Endothelial cell of hepatic sinusoid (primary cell): Measurements from ENCODE around the gene RBMS1.
"Not testable (repeated sequence)": the region's sequence is repeated elsewhere in the genome, so short reads cannot be mapped to it uniquely, and the experiment has no call there.

ENCODE experiments used
- in situ Hi-C: cut with HindIII; loops from 2 replicates; pipeline ENCODE4 v1.10.0; 2017; ENCODE audit warnings: low sequenced_read_pairs

Gene RBMS1

GRCh38 chr2:160442603-160443002 lies 51.0 kb downstream of the RBMS1 start:
- in situ Hi-C loops, result no loop called here

- in situ Hi-C loops, result no loop called here
These were observed 52.7 kb downstream of the RBMS1 start for GRCh38 chr2:160440888-160441287.

- in situ Hi-C loops, result not testable (repeated sequence)
These were observed 54.6 kb downstream of the RBMS1 start for GRCh38 chr2:160439038-160439437.

GRCh38 chr2:160437273-160437672 lies 56.3 kb downstream of the RBMS1 start:
- in situ Hi-C loops, result no loop called here

- in situ Hi-C loops, result loop anchor here (5.0 kb wide), 1 partner anchor 43 kb away; no protein-coding TSS in a partner anchor
These were observed 59.2 kb downstream of the RBMS1 start for GRCh38 chr2:160434254-160434948.

GRCh38 chr2:160433466-160434140 lies 60.0 kb downstream of the RBMS1 start:
- in situ Hi-C loops, result loop anchor here (5.0 kb wide), 1 partner anchor 44 kb away; no protein-coding TSS in a partner anchor

- in situ Hi-C loops, result loop anchor here (5.0 kb wide), 1 partner anchor 45 kb away; no protein-coding TSS in a partner anchor
These were observed 61.0 kb downstream of the RBMS1 start for GRCh38 chr2:160432633-160433032.

- in situ Hi-C loops, result loop anchor here (5.0 kb wide), 1 partner anchor 46 kb away; no protein-coding TSS in a partner anchor
These were observed 62.2 kb downstream of the RBMS1 start for GRCh38 chr2:160431441-160431840.

- in situ Hi-C loops, result loop anchor here (5.0 kb wide), 1 partner anchor 47 kb away; no protein-coding TSS in a partner anchor
These were observed 63.6 kb downstream of the RBMS1 start for GRCh38 chr2:160430001-160430344.

- in situ Hi-C loops, result no loop called here
These were observed 64.2 kb downstream of the RBMS1 start for GRCh38 chr2:160429248-160430000.

GRCh38 chr2:160428405-160428763 lies 65.2 kb downstream of the RBMS1 start:
- in situ Hi-C loops, result no loop called here

GRCh38 chr2:160427629-160428404 lies 65.8 kb downstream of the RBMS1 start:
- in situ Hi-C loops, result no loop called here

- in situ Hi-C loops, result no loop called here
These were observed 67.0 kb downstream of the RBMS1 start for GRCh38 chr2:160426604-160427003.

- in situ Hi-C loops, result no loop called here
These were observed 68.0 kb downstream of the RBMS1 start for GRCh38 chr2:160425434-160426151.

GRCh38 chr2:160423126-160423525 lies 70.5 kb downstream of the RBMS1 start:
- in situ Hi-C loops, result no loop called here

- in situ Hi-C loops, result not testable (repeated sequence)
These were observed 71.7 kb downstream of the RBMS1 start for GRCh38 chr2:160421646-160422501.

GRCh38 chr2:160420711-160421110 lies 72.9 kb downstream of the RBMS1 start:
- in situ Hi-C loops, result no loop called here

GRCh38 chr2:160419776-160420505 lies 73.7 kb downstream of the RBMS1 start:
- in situ Hi-C loops, result no loop called here

GRCh38 chr2:160418853-160419252 lies 74.8 kb downstream of the RBMS1 start:
- in situ Hi-C loops, result no loop called here
